ENCODE measurements around the gene TNPO3.

- TF ChIP-seq EZH2 (IDR thresholded peaks at IDR 0.05; ENCODE audit: borderline replicate concordance, control insufficient read depth, low read depth, low read length) (no peak), POLR2A (IDR thresholded peaks at IDR 0.05; ENCODE audit: low read depth, low read length) (no peak), KLF5 (IDR thresholded peaks at IDR 0.05; ENCODE audit: partially characterized antibody) (no peak), CTCF (IDR thresholded peaks at IDR 0.05 in 2 of 3, conservative IDR thresholded peaks at IDR 0.05 in 1 of 3; ENCODE audit: control insufficient read depth in 2 of 3, extremely low read depth in 1 of 3, insufficient read depth in 1 of 3, low read depth in 3 of 3, low read length in 3 of 3) (no peak), BCL11A (IDR thresholded peaks at IDR 0.05; ENCODE audit: low read depth, low read length) (no peak), ELK1 (IDR thresholded peaks at IDR 0.05; ENCODE audit: low read depth, low read length) (no peak), TCF3 (IDR thresholded peaks at IDR 0.05; ENCODE audit: borderline replicate concordance, insufficient read depth, low read depth, low read length) (no peak), IKZF1 (conservative IDR thresholded peaks at IDR 0.05) (no peak), RAD51 (IDR thresholded peaks at IDR 0.05) (no peak), IKZF2 (IDR thresholded peaks at IDR 0.05) (no peak), SMC3 (IDR thresholded peaks at IDR 0.05; ENCODE audit: borderline replicate concordance, low read length) (no peak), ASH2L (IDR thresholded peaks at IDR 0.05; ENCODE audit: borderline replicate concordance, low read depth) (no peak)
Observed at GRCh38 chr7:129021656-129022055, 33.3 kb downstream of the TNPO3 start.
